Measurements from ENCODE around the gene ANXA2. TPM values are rescaled to one million over a fixed set of nuclear protein-coding genes. Genes with fewer than 3 reads are reported as not detected.

The ANXA2 gene
- total and polyA plus RNA-seq, 2 donors, result 299 to 623 TPM

DNA sequence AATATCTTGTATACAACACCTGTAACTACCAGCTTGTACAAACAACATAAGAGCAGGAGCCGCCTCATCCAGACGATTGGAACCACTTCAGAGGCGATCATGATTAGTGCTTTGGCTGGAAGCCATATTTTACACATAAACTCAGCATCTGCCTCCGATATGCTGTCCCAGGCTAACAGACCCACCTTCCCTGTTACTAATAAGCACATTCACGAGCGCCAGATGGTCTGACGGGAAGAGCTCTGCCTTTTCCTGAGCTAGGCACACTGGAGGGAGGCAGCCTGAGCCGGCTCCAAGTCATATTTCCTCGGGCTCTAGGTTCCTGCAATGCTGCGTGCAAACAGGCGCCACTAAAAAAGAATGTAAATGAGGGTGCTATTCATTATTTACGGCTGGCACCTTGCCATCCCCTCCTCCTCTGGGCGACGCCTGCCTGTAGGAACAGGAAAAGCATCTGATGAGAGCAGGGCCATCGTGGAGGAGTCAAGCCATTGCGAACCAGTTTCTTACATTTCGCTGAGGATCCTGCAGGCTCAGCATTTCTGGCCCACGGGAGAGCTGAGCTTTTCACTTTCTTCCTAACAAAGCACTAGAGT lies 98.2 kb downstream of the ANXA2 start:
- 87% methylated on average over 18 of the region's 18 CpGs for WGBS
- no peaks in the 10 kb centered on the region for H3K36me3 ChIP-seq (ENCODE audit: control insufficient read depth in 2 of 2, insufficient read depth in 2 of 2, low read length in 1 of 2)
- no peak overlapping the region for H3K27ac ChIP-seq (ENCODE audit: low read depth in 1 of 2, low read length in 1 of 2)
- H3K4me3 ChIP-seq (ENCODE audit: low read length in 2 of 2), result no peak overlapping the region
- H3K4me1 ChIP-seq (ENCODE audit: control insufficient read depth in 2 of 2, insufficient read depth in 2 of 2, low read length in 2 of 2), result no peaks in the 10 kb centered on the region
- DNase-seq (ENCODE audit: low read depth in 6 of 9, low spot score in 9 of 9), result no peak
- H3K9me3 ChIP-seq (ENCODE audit: control insufficient read depth in 2 of 2, insufficient read depth in 1 of 2, low read length in 1 of 2), result peaks cover 0 to 3% of the 10 kb centered on the region in 2 donors
- no peaks in the 10 kb centered on the region for H3K27me3 ChIP-seq (ENCODE audit: control insufficient read depth in 2 of 2, insufficient read depth in 1 of 2, low read length in 1 of 2)

Other genes starting within 250 kb of the ANXA2 start
- 37.4 TPM for gene ICE2, start 81.2 kb upstream of the ANXA2 start, total RNA-seq
- gene ICE2, start 81.2 kb upstream of the ANXA2 start, polyA plus RNA-seq, result 30.1 TPM